K562 (cell line): ENCODE data around the gene RHNO1.

Source experiments
- CBX5 ChIP-seq: IDR thresholded peaks from 2 replicates; pipeline ENCODE4 v1.6.1; 2014; ENCODE audit warnings: low read depth, borderline replicate concordance
- CTCF ChIP-seq, 3 experiments: IDR thresholded peaks in 2 of 3; conservative IDR thresholded peaks in 1 of 3; 2 replicates each; pipeline ENCODE4 v1.5.1; 2011 to 2012; ENCODE audit warnings: low read length in 3 of 3, mild to moderate bottlenecking in 3 of 3, control low read depth in 2 of 3, improper control_type of control experiment in 1 of 3, inconsistent platforms in 1 of 3, low read depth in 1 of 3, mixed read lengths in 1 of 3, moderate library complexity in 1 of 3; ENCODE audit not compliant: insufficient read depth in 2 of 3
- GABPB1 ChIP-seq: sonication (generic); formaldehyde crosslinking; IDR thresholded peaks from 2 replicates; pipeline ENCODE4 v1.8.0; 2022; ENCODE audit warnings: mild to moderate bottlenecking, missing genetic modification reagents
- POLR2AphosphoS5 ChIP-seq: IDR thresholded peaks from 2 replicates; pipeline ENCODE4 v1.6.1; 2011; ENCODE audit warnings: mild to moderate bottlenecking, low read depth, low read length, moderate library complexity; ENCODE audit not compliant: control insufficient read depth, insufficient read depth
- SETDB1 ChIP-seq: IDR thresholded peaks from one replicate; pipeline ENCODE4 v1.6.1; 2012; ENCODE audit warnings: low read length, control low read depth, inconsistent platforms
- THRA ChIP-seq: fragments of 450-650 bp; IDR thresholded peaks from 2 replicates; pipeline ENCODE4 v1.6.1; 2017; ENCODE audit warnings: mild to moderate bottlenecking, moderate library complexity
- ZFP91 ChIP-seq: sonication (generic); formaldehyde crosslinking; IDR thresholded peaks from 2 replicates; pipeline ENCODE4 v1.8.0; 2022; ENCODE audit warnings: mild to moderate bottlenecking, missing genetic modification reagents
- ZNF311 ChIP-seq: fragments of 250-450 bp; sonication (Bioruptor Pico); IDR thresholded peaks from 2 replicates; pipeline ENCODE4 v1.4.0; 2020; ENCODE audit warnings: mild to moderate bottlenecking, moderate library complexity

GRCh38 chr12:2845280-2845679 is 31.7 kb upstream of the RHNO1 start:
- no peak for TF ChIP-seq CTCF (IDR thresholded peaks at IDR 0.05 in 2 of 3, conservative IDR thresholded peaks at IDR 0.05 in 1 of 3; ENCODE audit: insufficient read depth in 2 of 3, low read depth in 1 of 3, low read length in 3 of 3)
- TF ChIP-seq GABPB1: no peak
- TF ChIP-seq SETDB1: no peak
- TF ChIP-seq POLR2AphosphoS5: no peak
- TF ChIP-seq ZNF311 (CRISPR knock-in tag): no peak
- TF ChIP-seq THRA: no peak
- no peak for TF ChIP-seq ZFP91 (CRISPR knock-in tag)
- TF ChIP-seq CBX5: no peak
